CD4-positive, alpha-beta T cell (primary cell): ENCODE data around the gene LAPTM5. TPM values are rescaled to one million over a fixed set of nuclear protein-coding genes. Genes with fewer than 3 reads are reported as not detected.

ENCODE experiments used
- ATAC-seq: fragments of 200-7000 bp; cut with Tn5 transposase; one replicate; pipeline ENCODE4 v1.10.0; 2022; ENCODE audit warnings: mild to moderate bottlenecking; ENCODE audit not compliant: poor library complexity
- CTCF ChIA-PET: fragments of 350-600 bp; sonication (Branson Sonifier 250); formaldehyde crosslinking; loops from one replicate; lab custom pipeline; 2021; ENCODE audit warnings: antibody characterized with exemption, inconsistent platforms; lab: Charles Lee
- POLR2A ChIA-PET: fragments of 350-600 bp; sonication (Branson Sonifier 250); formaldehyde crosslinking; loops from one replicate; lab custom pipeline; 2021; ENCODE audit warnings: antibody characterized with exemption, inconsistent platforms; lab: Charles Lee
- DNase-seq, 14 experiments: peaks; one replicate each; pipeline ENCODE4 v3.0.0-alpha.2; 2013 to 2020; ENCODE audit warnings: mixed read lengths in 2 of 14
- H3K27ac ChIP-seq, 2 donors: one replicate each; pipeline versions ENCODE4 v1.5.1 to v1.7.0; 2013; ENCODE audit warnings: low read length in 2 of 2, low read depth in 1 of 2, mild to moderate bottlenecking in 1 of 2
- H3K27me3 ChIP-seq, 2 experiments: 1 replicate in 1 of 2; 2 replicates in 1 of 2; pipeline versions ENCODE4 v1.6.1 to v1.7.0; 2013; ENCODE audit warnings: low read length in 2 of 2, control low read depth in 1 of 2, mild to moderate bottlenecking in 1 of 2, moderate library complexity in 1 of 2; ENCODE audit not compliant: insufficient read depth in 2 of 2, control insufficient read depth in 1 of 2
- H3K36me3 ChIP-seq: one replicate; pipeline ENCODE4 v1.6.1; 2013; ENCODE audit warnings: low read length, control low read depth; ENCODE audit not compliant: insufficient read depth
- H3K4me1 ChIP-seq: one replicate; pipeline ENCODE4 v1.6.1; 2013; ENCODE audit warnings: low read length, control low read depth; ENCODE audit not compliant: insufficient read depth
- H3K4me3 ChIP-seq: one replicate; pipeline ENCODE4 v1.5.1; 2013; ENCODE audit warnings: mild to moderate bottlenecking, low read length, moderate library complexity
- H3K9me3 ChIP-seq, 2 experiments: 1 replicate in 1 of 2; 2 replicates in 1 of 2; pipeline versions ENCODE4 v1.6.1 to v1.7.0; 2013; ENCODE audit warnings: low read length in 2 of 2, mild to moderate bottlenecking in 2 of 2, control low read depth in 1 of 2, moderate library complexity in 1 of 2; ENCODE audit not compliant: control insufficient read depth in 1 of 2, insufficient read depth in 1 of 2
- H3K27ac Mint-ChIP-seq: one replicate; pipeline ENCODE4 v1.8.0; 2020; ENCODE audit warnings: mixed read lengths
- H3K27me3 Mint-ChIP-seq: one replicate; pipeline ENCODE4 v1.8.0; 2021; ENCODE audit warnings: mixed read lengths
- H3K36me3 Mint-ChIP-seq: one replicate; pipeline ENCODE4 v1.8.0; 2021; ENCODE audit warnings: low read depth, mixed read lengths
- H3K4me1 Mint-ChIP-seq: one replicate; pipeline ENCODE4 v1.8.0; 2021; ENCODE audit warnings: low read depth, mixed read lengths
- H3K4me3 Mint-ChIP-seq: one replicate; pipeline ENCODE4 v1.8.0; 2020; ENCODE audit warnings: mild to moderate bottlenecking, mixed read lengths
- H3K9me3 Mint-ChIP-seq: one replicate; pipeline ENCODE4 v1.8.0; 2020; ENCODE audit warnings: mixed read lengths
- CTCF ChIP-seq: fragments of 200-600 bp; IDR thresholded peaks from one replicate; pipeline ENCODE4 v1.8.0; 2022; ENCODE audit warnings: antibody characterized with exemption, mild to moderate bottlenecking
- intact Hi-C, 2 experiments: fragments of 100-400 bp; cut with DNase I in 1 of 2; cut with micrococcal nuclease in 1 of 2; formaldehyde crosslinking; loops; one replicate each; pipeline versions ENCODE4 v1.15.1 to v1.9.0; 2023 to 2025; cut with DNase I, micrococcal nuclease
- total RNA-seq, 174 experiments: library from RNA in 2 of 174; stranded (reverse) in 2 of 174; gene quantifications; one replicate each; pipeline ENCODE4 v1.2.3 and lab custom pipeline; 2021 to 2026

Gene LAPTM5
- total RNA-seq, 2 experiments from 2014 or later, result 625 to 642 TPM

DNA sequence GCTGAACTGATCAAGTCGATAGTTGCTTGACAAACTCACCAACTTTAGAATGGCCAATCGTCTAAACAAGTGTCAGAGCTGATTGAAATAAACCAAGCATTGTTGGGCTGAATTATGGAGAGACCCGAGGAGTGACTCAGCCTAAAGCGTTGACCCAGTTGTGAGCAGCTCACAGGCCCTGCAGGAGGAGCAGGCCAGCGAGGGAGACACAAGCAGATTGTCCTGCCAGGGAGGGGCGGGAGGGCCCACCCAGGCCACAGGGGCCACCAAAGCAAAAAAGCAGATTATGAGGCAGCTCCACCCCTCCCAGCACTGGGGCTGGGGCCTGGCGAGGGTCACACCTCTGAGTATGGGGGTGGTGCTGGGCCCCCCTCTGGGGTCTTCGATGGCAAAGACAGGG is 24.1 kb downstream of the LAPTM5 start:
- Histone ChIP-seq H3K9me3 (no peaks in the 10 kb centered on the region), H3K36me3 (peaks cover 61% of the 10 kb centered on the region), H3K27ac (no peak overlapping the region), H3K4me1 (peaks cover 35% of the 10 kb centered on the region), H3K4me3 (no peak overlapping the region), H3K27me3 (no peaks in the 10 kb centered on the region)
- Mint-ChIP-seq H3K4me3 (no peak overlapping the region), H3K27me3 (no peaks in the 10 kb centered on the region), H3K27ac (peak overlapping the region; percentile 96), H3K36me3 (peaks cover 76% of the 10 kb centered on the region), H3K9me3 (no peaks in the 10 kb centered on the region), H3K4me1 (peaks cover 24% of the 10 kb centered on the region)
- ATAC-seq (no peak), DNase-seq (no peak)
- ChIA-PET CTCF (interaction anchor here (1.1 to 2.2 kb wide), 4 partner anchors 10 to 46 kb away, joined by 3 to 12 read pairs (median 6); no protein-coding TSS in a partner anchor), POLR2A (interaction anchor here (1.1 to 7.1 kb wide), 7 partner anchors 11 to 28 kb away, joined by 5 to 74 read pairs (median 9); partner anchors contain the start of gene LAPTM5)
- no peak for TF ChIP-seq CTCF
- intact Hi-C loops, result no loop called here

- ChIA-PET CTCF (interaction anchor here (1.1 to 2.2 kb wide), 4 partner anchors 11 to 47 kb away, joined by 3 to 12 read pairs (median 6); no protein-coding TSS in a partner anchor), POLR2A (interaction anchor here (0.9 to 7.1 kb wide), 10 partner anchors 12 to 47 kb away, joined by 3 to 74 read pairs (median 8); partner anchors contain the start of gene LAPTM5)
- H3K36me3 Mint-ChIP-seq, result peaks cover 72% of the 10 kb centered on the region
- ATAC-seq (peak; percentile 73), DNase-seq (no peak)
- Histone ChIP-seq H3K9me3 (no peaks in the 10 kb centered on the region), H3K4me3 (no peak overlapping the region), H3K27me3 (no peaks in the 10 kb centered on the region), H3K27ac (no peak overlapping the region), H3K36me3 (peaks cover 50% of the 10 kb centered on the region), H3K4me1 (peaks cover 26% of the 10 kb centered on the region)
- H3K4me3 Mint-ChIP-seq, result no peak overlapping the region
- TF ChIP-seq CTCF, result no peak
- no peaks in the 10 kb centered on the region for H3K9me3 Mint-ChIP-seq
- H3K27me3 Mint-ChIP-seq, result no peaks in the 10 kb centered on the region
- H3K27ac Mint-ChIP-seq, result peak overlapping the region; percentile 96
- peaks cover 19% of the 10 kb centered on the region for H3K4me1 Mint-ChIP-seq
- intact Hi-C loops, result no loop called here
These were observed 25.1 kb downstream of the LAPTM5 start for GRCh38 chr1:30732277-30732996.

DNA sequence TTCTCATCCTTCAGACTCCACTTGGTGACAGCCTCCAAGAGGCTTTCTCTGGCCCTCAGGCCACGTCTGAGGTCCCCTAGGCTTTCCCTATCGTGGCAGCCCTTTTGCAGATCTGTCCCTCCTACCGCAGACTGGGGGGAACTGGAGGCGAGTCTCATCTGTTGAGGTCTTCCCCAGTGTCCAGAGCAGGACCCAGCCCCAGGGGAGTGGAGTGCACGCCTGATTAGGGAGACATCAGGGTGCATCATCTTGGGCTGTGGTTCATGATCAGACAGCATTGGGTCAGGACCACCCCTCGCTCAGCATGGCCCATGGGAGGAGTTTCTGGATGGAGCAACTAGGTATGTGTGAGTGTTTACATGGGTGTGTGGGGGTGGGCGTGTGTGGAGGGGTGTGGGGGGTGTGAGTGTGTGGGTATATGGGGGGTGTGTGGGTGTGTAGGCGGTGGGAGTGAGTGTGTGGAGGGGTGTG is 25.7 kb downstream of the LAPTM5 start:
- peaks cover 44% of the 10 kb centered on the region for H3K36me3 ChIP-seq

More for the DNA sequence above, 25.7 kb downstream of the LAPTM5 start:
- DNase-seq, result no peak
- TF ChIP-seq CTCF, result no peak
- Histone ChIP-seq H3K4me1 (peaks cover 26% of the 10 kb centered on the region), H3K27me3 (no peaks in the 10 kb centered on the region), H3K9me3 (no peaks in the 10 kb centered on the region), H3K27ac (no peak overlapping the region), H3K4me3 (no peak overlapping the region)
- Mint-ChIP-seq H3K4me1 (peaks cover 19% of the 10 kb centered on the region), H3K27ac (peak overlapping the region; percentile 96), H3K27me3 (no peaks in the 10 kb centered on the region), H3K4me3 (peak overlapping the region; percentile 6), H3K36me3 (peaks cover 69% of the 10 kb centered on the region), H3K9me3 (no peaks in the 10 kb centered on the region)
- ATAC-seq, result peak; percentile 7
- intact Hi-C loops, result no loop called here
- POLR2A ChIA-PET, result interaction anchor here (0.9 to 7.1 kb wide), 8 partner anchors 12 to 48 kb away, joined by 3 to 74 read pairs (median 8); partner anchors contain the start of gene LAPTM5
- CTCF ChIA-PET, result interaction anchor here (1.6 to 2.2 kb wide), 3 partner anchors 12 to 48 kb away, joined by 7 to 12 read pairs (median 9); no protein-coding TSS in a partner anchor
